Fibroblast of villous mesenchyme (primary cell): ENCODE measurements around the gene SMARCB1. TPM values are rescaled to one million over a fixed set of nuclear protein-coding genes. Genes with fewer than 3 reads are reported as not detected.

Experiments
- DNase-seq: peaks from one replicate; pipeline ENCODE4 v3.0.0-alpha.2; 2010; ENCODE audit warnings: low read depth
- H3K4me3 ChIP-seq: 2 replicates; pipeline ENCODE4 v1.5.1; 2011; ENCODE audit warnings: low read depth, mild to moderate bottlenecking, low read length
- CTCF ChIP-seq: IDR thresholded peaks from 2 replicates; pipeline ENCODE4 v1.5.1; 2012; ENCODE audit warnings: low read depth, mild to moderate bottlenecking, low read length; ENCODE audit not compliant: insufficient read depth
- total RNA-seq: library from RNA; depleted of rRNA; stranded (reverse); fragments of >200 nt; gene quantifications from 2 replicates; pipeline ENCODE4 v1.2.3, GENCODE V29; 2012

The SMARCB1 gene
- total RNA-seq, 1 donor, result 61.7 TPM

- no peak overlapping the region for H3K4me3 ChIP-seq
- DNase-seq, result no peak
- TF ChIP-seq CTCF, result no peak
Measured at GRCh38 chr22:23833911-23834317, 47.1 kb downstream of the SMARCB1 start.

GRCh38 chr22:23834406-23834792 is 47.6 kb downstream of the SMARCB1 start:
- no peak for DNase-seq
- TF ChIP-seq CTCF, result no peak
- H3K4me3 ChIP-seq, result no peak overlapping the region

GRCh38 chr22:23834793-23835483 is 48.2 kb downstream of the SMARCB1 start:
- no peak for DNase-seq
- no peak overlapping the region for H3K4me3 ChIP-seq
- TF ChIP-seq CTCF, result no peak

- H3K4me3 ChIP-seq, result no peak overlapping the region
- DNase-seq, result no peak
- no peak for TF ChIP-seq CTCF
Measured at GRCh38 chr22:23835484-23836144, 48.8 kb downstream of the SMARCB1 start.

- no peak for DNase-seq
- no peak overlapping the region for H3K4me3 ChIP-seq
- TF ChIP-seq CTCF, result no peak
Measured at GRCh38 chr22:23836281-23836680, 49.5 kb downstream of the SMARCB1 start.

GRCh38 chr22:23836692-23837495 is 50.1 kb downstream of the SMARCB1 start:
- no peak overlapping the region for H3K4me3 ChIP-seq
- no peak for TF ChIP-seq CTCF
- no peak for DNase-seq
